HepG2 (cell line): ENCODE data around the gene PTEN. TPM values are rescaled to one million over a fixed set of nuclear protein-coding genes. Genes with fewer than 3 reads are reported as not detected.

ENCODE experiments used
- KLF15 ChIP-seq: sonication (generic); formaldehyde crosslinking; IDR thresholded peaks from 2 replicates; pipeline ENCODE4 v1.8.1; 2023; ENCODE audit warnings: borderline replicate concordance, mild to moderate bottlenecking, inconsistent platforms, missing genetic modification reagents, mixed read lengths
- MXD4 ChIP-seq: IDR thresholded peaks from 2 replicates; pipeline ENCODE4 v1.6.1; 2016; ENCODE audit warnings: mild to moderate bottlenecking, missing biosample characterization, missing genetic modification reagents
- SAP130 ChIP-seq: IDR thresholded peaks from 2 replicates; pipeline ENCODE4 v1.6.1; 2016; ENCODE audit warnings: low read depth
- YEATS4 ChIP-seq: sonication (generic); formaldehyde crosslinking; IDR thresholded peaks from 2 replicates; pipeline ENCODE4 v1.4.0; 2020; ENCODE audit warnings: missing genetic modification reagents, borderline replicate concordance
- ZFP36L1 ChIP-seq: sonication (generic); formaldehyde crosslinking; IDR thresholded peaks from 2 replicates; pipeline ENCODE4 v1.8.0; 2022; ENCODE audit warnings: mild to moderate bottlenecking, missing genetic modification reagents, moderate library complexity
- ZNF124 ChIP-seq: sonication (generic); formaldehyde crosslinking; IDR thresholded peaks from 2 replicates; pipeline ENCODE4 v1.4.0; 2020; ENCODE audit warnings: missing genetic modification reagents
- ZNF232 ChIP-seq: sonication (generic); formaldehyde crosslinking; IDR thresholded peaks from 2 replicates; pipeline ENCODE4 v1.4.0; 2020; ENCODE audit warnings: missing genetic modification reagents, borderline replicate concordance
- ZNF292 ChIP-seq: sonication (generic); formaldehyde crosslinking; IDR thresholded peaks from 2 replicates; pipeline ENCODE4 v1.8.1; 2022; ENCODE audit warnings: mild to moderate bottlenecking, low read depth, missing genetic modification reagents, borderline replicate concordance
- ZNF317 ChIP-seq: sonication (generic); formaldehyde crosslinking; IDR thresholded peaks from 2 replicates; pipeline ENCODE4 v1.5.0; 2020; ENCODE audit warnings: mild to moderate bottlenecking, missing genetic modification reagents
- ZNF556 ChIP-seq: sonication (generic); formaldehyde crosslinking; IDR thresholded peaks from 2 replicates; pipeline ENCODE4 v1.4.0; 2020; ENCODE audit warnings: mild to moderate bottlenecking, missing genetic modification reagents, borderline replicate concordance
- ZSCAN21 ChIP-seq: sonication (generic); formaldehyde crosslinking; IDR thresholded peaks from 2 replicates; pipeline ENCODE4 v1.8.0; 2022; ENCODE audit warnings: mild to moderate bottlenecking, missing genetic modification reagents, moderate library complexity, borderline replicate concordance
- ZSCAN31 ChIP-seq: sonication (generic); formaldehyde crosslinking; IDR thresholded peaks from 2 replicates; pipeline ENCODE4 v1.5.0; 2020; ENCODE audit warnings: low read depth, mild to moderate bottlenecking, missing genetic modification reagents
- polyA plus RNA-seq, 8 experiments: library from polyadenylated mRNA; depleted of rRNA in 3 of 8; stranded (reverse) in 7 of 8; unstranded in 1 of 8; fragments of >200 nt; fragmentation: Illumina TruSeq in 4 of 8; extraction: Trizol in 4 of 8; gene quantifications; 2 replicates each; pipeline versions ENCODE4 v1.2.1 to v1.2.3, GENCODE V29; 2011 to 2016; ENCODE audit warnings: low read depth in 4 of 8, missing spikeins in 1 of 8, mixed read lengths in 1 of 8; ENCODE audit not compliant: insufficient read depth in 1 of 8
- total RNA-seq, 5 experiments: library from RNA; depleted of rRNA; stranded (reverse); fragments of >200 nt; fragmentation: Illumina TruSeq; extraction: Trizol; gene quantifications; 2 replicates each; pipeline ENCODE4 v1.2.3, GENCODE V29; 2016; ENCODE audit warnings: low read depth in 1 of 5
- TF ChIP-seq, protein P1 (sequence below): sonication (generic); formaldehyde crosslinking; IDR thresholded peaks from one replicate; pipeline ENCODE4 v1.5.1; 2020; ENCODE audit warnings: mild to moderate bottlenecking, missing genetic modification reagents; ENCODE audit errors: not compliant biosample characterization
- TF ChIP-seq, protein P2 (sequence below): IDR thresholded peaks from 2 replicates; pipeline ENCODE4 v1.6.1; 2016; ENCODE audit warnings: low read depth, control low read depth
- TF ChIP-seq, protein P3 (sequence below): sonication (generic); formaldehyde crosslinking; IDR thresholded peaks from 2 replicates; pipeline ENCODE4 v1.5.1; 2020; ENCODE audit warnings: missing genetic modification reagents, mild to moderate bottlenecking, borderline replicate concordance
- TF ChIP-seq, protein P4 (sequence below): sonication (generic); formaldehyde crosslinking; conservative IDR thresholded peaks from 2 replicates; pipeline ENCODE4 v1.4.0; 2020; ENCODE audit warnings: missing genetic modification reagents

Gene PTEN
- total and polyA plus RNA-seq, 2 of the 13 experiments (the other 11 are each of a cell fraction or from before 2014, with no cell fraction given), result 30.3 to 61.3 TPM

DNA sequence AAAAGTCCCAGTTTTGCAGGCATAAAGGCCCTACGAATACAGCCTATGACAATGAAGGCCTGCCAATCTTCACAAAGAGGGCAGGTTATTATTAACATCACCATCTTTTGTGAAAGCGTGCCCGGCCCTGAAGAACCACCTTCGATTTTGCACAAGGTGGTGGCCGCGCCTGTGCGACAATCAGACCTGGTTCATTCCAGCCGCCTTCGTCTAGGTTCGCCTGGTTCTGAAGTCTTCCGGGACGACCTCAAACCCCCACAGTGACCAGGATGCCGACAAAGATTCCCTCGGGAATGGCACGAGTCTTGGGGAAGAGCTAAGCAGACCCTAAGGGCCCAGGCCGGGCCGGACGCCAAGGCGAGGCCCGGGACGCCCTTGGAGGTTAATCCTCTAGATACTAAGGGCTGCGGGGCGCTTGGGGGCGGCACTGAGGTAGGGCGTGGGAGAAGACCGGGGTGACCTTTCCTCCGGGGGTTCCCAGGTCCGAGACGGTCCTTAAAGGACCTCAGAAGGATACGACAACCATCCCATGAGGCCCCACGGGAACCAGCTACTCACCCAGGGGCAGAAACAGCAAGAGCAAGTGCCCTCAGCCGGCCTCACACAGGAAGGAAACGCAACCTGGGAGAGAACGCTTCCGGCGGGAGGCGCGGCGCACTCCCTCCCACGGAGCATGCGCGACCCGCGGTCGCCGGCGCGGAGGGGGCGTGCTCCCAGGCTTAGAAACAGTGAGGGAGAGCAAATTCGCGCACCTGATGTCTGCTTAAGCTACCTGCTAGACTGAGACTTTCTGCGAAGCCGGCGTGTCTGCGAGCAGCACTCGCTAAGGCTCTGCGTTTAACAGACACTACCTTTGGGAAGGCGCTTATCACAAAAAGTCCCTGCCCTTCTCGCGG is 45.6 kb upstream of the PTEN start, which contains the start of gene ATAD1 (continued):
- TF ChIP-seq, protein P1, sequence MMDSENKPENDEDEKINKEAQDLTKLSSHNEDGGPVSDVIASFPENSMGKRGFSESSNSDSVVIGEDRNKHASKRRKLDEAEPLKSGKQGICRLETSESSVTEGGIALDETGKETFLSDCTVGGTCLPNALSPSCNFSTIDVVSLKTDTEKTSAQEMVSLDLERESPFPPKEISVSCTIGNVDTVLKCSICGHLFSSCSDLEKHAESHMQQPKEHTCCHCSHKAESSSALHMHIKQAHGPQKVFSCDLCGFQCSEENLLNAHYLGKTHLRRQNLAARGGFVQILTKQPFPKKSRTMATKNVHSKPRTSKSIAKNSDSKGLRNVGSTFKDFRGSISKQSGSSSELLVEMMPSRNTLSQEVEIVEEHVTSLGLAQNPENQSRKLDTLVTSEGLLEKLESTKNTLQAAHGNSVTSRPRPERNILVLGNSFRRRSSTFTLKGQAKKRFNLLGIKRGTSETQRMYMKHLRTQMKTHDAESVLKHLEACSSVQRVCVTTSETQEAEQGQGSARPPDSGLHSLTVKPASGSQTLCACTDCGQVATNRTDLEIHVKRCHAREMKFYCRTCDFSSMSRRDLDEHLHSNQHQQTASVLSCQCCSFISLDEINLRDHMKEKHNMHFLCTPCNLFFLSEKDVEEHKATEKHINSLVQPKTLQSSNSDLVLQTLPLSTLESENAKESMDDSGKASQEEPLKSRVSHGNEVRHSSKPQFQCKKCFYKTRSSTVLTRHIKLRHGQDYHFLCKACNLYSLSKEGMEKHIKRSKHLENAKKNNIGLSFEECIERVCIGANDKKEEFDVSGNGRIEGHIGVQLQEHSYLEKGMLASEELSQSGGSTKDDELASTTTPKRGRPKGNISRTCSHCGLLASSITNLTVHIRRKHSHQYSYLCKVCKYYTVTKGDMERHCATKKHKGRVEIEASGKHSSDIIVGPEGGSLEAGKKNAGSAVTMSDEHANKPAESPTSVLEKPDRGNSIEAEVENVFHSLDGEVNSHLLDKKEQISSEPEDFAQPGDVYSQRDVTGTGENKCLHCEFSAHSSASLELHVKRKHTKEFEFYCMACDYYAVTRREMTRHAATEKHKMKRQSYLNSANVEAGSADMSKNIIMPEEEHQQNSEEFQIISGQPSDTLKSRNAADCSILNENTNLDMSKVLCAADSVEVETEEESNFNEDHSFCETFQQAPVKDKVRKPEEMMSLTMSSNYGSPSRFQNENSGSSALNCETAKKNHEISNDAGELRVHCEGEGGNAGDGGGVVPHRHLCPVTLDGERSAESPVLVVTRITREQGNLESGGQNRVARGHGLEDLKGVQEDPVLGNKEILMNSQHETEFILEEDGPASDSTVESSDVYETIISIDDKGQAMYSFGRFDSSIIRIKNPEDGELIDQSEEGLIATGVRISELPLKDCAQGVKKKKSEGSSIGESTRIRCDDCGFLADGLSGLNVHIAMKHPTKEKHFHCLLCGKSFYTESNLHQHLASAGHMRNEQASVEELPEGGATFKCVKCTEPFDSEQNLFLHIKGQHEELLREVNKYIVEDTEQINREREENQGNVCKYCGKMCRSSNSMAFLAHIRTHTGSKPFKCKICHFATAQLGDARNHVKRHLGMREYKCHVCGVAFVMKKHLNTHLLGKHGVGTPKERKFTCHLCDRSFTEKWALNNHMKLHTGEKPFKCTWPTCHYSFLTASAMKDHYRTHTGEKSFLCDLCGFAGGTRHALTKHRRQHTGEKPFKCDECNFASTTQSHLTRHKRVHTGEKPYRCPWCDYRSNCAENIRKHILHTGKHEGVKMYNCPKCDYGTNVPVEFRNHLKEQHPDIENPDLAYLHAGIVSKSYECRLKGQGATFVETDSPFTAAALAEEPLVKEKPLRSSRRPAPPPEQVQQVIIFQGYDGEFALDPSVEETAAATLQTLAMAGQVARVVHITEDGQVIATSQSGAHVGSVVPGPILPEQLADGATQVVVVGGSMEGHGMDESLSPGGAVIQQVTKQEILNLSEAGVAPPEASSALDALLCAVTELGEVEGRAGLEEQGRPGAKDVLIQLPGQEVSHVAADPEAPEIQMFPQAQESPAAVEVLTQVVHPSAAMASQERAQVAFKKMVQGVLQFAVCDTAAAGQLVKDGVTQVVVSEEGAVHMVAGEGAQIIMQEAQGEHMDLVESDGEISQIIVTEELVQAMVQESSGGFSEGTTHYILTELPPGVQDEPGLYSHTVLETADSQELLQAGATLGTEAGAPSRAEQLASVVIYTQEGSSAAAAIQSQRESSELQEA, result peak; percentile 57
- TF ChIP-seq ZNF292 (CRISPR knock-in tag) (peak; percentile 35; the same call in 1 of the 2 replicates), MXD4 (CRISPR knock-in tag) (peak; percentile 79; the same call in 1 of the 2 replicates), YEATS4 (CRISPR knock-in tag) (peak; percentile 60), ZFP36L1 (CRISPR knock-in tag) (peak; percentile 80; the same call in 1 of the 2 replicates), ZNF317 (no peak; the same call in 1 of the 2 replicates), SAP130 (peak; percentile 83), ZNF124 (CRISPR knock-in tag) (0 out of 2 replicates have a peak, but pooled peaks have one; percentile 21), ZNF556 (CRISPR knock-in tag) (peak; percentile 41), ZSCAN21 (peak; percentile 83), ZNF232 (CRISPR knock-in tag) (0 out of 2 replicates have a peak, but pooled peaks have one; percentile 58), KLF15 (CRISPR knock-in tag) (no peak), ZSCAN31 (CRISPR knock-in tag) (no peak)
- TF ChIP-seq, protein P2, sequence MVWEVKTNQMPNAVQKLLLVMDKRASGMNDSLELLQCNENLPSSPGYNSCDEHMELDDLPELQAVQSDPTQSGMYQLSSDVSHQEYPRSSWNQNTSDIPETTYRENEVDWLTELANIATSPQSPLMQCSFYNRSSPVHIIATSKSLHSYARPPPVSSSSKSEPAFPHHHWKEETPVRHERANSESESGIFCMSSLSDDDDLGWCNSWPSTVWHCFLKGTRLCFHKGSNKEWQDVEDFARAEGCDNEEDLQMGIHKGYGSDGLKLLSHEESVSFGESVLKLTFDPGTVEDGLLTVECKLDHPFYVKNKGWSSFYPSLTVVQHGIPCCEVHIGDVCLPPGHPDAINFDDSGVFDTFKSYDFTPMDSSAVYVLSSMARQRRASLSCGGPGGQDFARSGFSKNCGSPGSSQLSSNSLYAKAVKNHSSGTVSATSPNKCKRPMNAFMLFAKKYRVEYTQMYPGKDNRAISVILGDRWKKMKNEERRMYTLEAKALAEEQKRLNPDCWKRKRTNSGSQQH (CRISPR knock-in tag), result no peak
- TF ChIP-seq, protein P3, sequence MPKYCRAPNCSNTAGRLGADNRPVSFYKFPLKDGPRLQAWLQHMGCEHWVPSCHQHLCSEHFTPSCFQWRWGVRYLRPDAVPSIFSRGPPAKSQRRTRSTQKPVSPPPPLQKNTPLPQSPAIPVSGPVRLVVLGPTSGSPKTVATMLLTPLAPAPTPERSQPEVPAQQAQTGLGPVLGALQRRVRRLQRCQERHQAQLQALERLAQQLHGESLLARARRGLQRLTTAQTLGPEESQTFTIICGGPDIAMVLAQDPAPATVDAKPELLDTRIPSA (CRISPR knock-in tag), result 0 out of 2 replicates have a peak, but pooled peaks have one; percentile 62
- TF ChIP-seq, protein P4, sequence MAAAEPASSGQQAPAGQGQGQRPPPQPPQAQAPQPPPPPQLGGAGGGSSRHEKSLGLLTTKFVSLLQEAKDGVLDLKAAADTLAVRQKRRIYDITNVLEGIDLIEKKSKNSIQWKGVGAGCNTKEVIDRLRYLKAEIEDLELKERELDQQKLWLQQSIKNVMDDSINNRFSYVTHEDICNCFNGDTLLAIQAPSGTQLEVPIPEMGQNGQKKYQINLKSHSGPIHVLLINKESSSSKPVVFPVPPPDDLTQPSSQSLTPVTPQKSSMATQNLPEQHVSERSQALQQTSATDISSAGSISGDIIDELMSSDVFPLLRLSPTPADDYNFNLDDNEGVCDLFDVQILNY (CRISPR knock-in tag), result peak; percentile 11; the same call in 1 of the 2 replicates
